ENCODE measurements around the gene ARHGAP24. TPM values are rescaled to one million over a fixed set of nuclear protein-coding genes. Genes with fewer than 3 reads are reported as not detected.

Gene ARHGAP24
- total RNA-seq, 1 experiment from 2014 or later: 2.1 TPM

DNA sequence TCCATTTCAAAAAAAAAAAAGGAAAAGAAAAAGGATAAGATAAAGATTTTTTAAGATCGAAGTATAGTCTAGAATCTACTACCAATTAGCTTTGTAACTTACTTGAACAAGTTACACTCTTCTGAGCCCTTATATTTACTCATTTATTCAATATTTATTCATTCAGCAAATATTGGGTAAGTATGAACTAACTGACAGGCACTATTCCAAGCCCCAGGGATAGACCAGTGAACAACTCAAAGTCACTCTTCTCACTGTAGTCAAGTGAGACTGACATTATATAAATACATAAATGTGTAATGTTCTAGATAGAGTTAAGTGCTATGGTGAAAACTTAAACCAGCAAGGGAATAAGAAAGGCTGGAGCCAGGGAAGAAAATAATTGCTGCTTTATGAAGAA is 131.6 kb downstream of the ARHGAP24 start:
- no peaks in the 10 kb centered on the region for H3K4me1 Mint-ChIP-seq
- ATAC-seq: no peak
- ChIA-PET CTCF (no interaction called here), POLR2A (no interaction called here)
- H3K4me3 Mint-ChIP-seq: no peak overlapping the region
- H3K27ac Mint-ChIP-seq: no peak overlapping the region
- H3K9me3 Mint-ChIP-seq: peaks cover 5% of the 10 kb centered on the region
- no peaks in the 10 kb centered on the region for H3K27me3 Mint-ChIP-seq (ENCODE audit: low read depth)
- TF ChIP-seq ZNF671 (CRISPR knock-in tag; IDR thresholded peaks at IDR 0.05) (no peak), HMGA2 (CRISPR knock-in tag; IDR thresholded peaks at IDR 0.05) (no peak), FOXK1 (CRISPR knock-in tag; IDR thresholded peaks at IDR 0.05) (no peak), NFYB (CRISPR knock-in tag; conservative IDR thresholded peaks at IDR 0.05; ENCODE audit: low read depth) (no peak), ZNF263 (CRISPR knock-in tag; IDR thresholded peaks at IDR 0.05; ENCODE audit: low read depth) (no peak), IRF2 (CRISPR knock-in tag; IDR thresholded peaks at IDR 0.05; ENCODE audit: borderline replicate concordance, low read depth) (no peak), USF2 (CRISPR knock-in tag; IDR thresholded peaks at IDR 0.05) (no peak), ESRRA (CRISPR knock-in tag; IDR thresholded peaks at IDR 0.05; ENCODE audit: borderline replicate concordance) (no peak), GABPB1 (CRISPR knock-in tag; IDR thresholded peaks at IDR 0.05) (no peak), MLX (CRISPR knock-in tag; IDR thresholded peaks at IDR 0.05) (no peak)
- TF ChIP-seq, protein P1, sequence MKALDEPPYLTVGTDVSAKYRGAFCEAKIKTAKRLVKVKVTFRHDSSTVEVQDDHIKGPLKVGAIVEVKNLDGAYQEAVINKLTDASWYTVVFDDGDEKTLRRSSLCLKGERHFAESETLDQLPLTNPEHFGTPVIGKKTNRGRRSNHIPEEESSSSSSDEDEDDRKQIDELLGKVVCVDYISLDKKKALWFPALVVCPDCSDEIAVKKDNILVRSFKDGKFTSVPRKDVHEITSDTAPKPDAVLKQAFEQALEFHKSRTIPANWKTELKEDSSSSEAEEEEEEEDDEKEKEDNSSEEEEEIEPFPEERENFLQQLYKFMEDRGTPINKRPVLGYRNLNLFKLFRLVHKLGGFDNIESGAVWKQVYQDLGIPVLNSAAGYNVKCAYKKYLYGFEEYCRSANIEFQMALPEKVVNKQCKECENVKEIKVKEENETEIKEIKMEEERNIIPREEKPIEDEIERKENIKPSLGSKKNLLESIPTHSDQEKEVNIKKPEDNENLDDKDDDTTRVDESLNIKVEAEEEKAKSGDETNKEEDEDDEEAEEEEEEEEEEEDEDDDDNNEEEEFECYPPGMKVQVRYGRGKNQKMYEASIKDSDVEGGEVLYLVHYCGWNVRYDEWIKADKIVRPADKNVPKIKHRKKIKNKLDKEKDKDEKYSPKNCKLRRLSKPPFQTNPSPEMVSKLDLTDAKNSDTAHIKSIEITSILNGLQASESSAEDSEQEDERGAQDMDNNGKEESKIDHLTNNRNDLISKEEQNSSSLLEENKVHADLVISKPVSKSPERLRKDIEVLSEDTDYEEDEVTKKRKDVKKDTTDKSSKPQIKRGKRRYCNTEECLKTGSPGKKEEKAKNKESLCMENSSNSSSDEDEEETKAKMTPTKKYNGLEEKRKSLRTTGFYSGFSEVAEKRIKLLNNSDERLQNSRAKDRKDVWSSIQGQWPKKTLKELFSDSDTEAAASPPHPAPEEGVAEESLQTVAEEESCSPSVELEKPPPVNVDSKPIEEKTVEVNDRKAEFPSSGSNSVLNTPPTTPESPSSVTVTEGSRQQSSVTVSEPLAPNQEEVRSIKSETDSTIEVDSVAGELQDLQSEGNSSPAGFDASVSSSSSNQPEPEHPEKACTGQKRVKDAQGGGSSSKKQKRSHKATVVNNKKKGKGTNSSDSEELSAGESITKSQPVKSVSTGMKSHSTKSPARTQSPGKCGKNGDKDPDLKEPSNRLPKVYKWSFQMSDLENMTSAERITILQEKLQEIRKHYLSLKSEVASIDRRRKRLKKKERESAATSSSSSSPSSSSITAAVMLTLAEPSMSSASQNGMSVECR (CRISPR knock-in tag; IDR thresholded peaks at IDR 0.05; ENCODE audit: borderline replicate concordance): no peak
- no peaks in the 10 kb centered on the region for H3K36me3 Mint-ChIP-seq
- no peak for DNase-seq (ENCODE audit: low spot score)

DNA sequence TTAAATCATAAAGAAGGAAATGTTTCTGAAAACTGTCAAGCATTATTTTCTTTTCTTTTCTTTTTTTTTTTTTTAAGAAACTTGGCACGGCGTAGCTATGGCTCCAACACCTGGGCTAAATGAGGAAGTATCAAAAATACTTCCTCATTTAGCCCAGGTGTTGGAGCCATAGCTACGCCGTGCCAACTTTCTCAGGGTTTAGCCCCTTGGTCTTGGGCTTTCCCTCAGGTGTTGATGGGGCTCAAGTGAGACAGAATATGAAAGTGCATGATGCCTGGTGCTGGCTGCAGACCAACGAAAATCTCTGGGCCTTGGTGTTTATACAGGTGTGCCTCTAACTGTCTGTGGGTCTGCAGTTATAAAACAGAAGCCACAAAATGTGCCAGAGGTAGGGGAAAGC is 132.7 kb downstream of the ARHGAP24 start:
- peaks cover 5% of the 10 kb centered on the region for H3K9me3 Mint-ChIP-seq
- ATAC-seq: no peak
- ChIA-PET CTCF (no interaction called here), POLR2A (no interaction called here)
- no peaks in the 10 kb centered on the region for H3K36me3 Mint-ChIP-seq
- H3K27ac Mint-ChIP-seq: no peak overlapping the region
- no peak for DNase-seq (ENCODE audit: low spot score)
- no peak overlapping the region for H3K4me3 Mint-ChIP-seq
- no peaks in the 10 kb centered on the region for H3K27me3 Mint-ChIP-seq (ENCODE audit: low read depth)
- no peaks in the 10 kb centered on the region for H3K4me1 Mint-ChIP-seq
- TF ChIP-seq, protein P2, sequence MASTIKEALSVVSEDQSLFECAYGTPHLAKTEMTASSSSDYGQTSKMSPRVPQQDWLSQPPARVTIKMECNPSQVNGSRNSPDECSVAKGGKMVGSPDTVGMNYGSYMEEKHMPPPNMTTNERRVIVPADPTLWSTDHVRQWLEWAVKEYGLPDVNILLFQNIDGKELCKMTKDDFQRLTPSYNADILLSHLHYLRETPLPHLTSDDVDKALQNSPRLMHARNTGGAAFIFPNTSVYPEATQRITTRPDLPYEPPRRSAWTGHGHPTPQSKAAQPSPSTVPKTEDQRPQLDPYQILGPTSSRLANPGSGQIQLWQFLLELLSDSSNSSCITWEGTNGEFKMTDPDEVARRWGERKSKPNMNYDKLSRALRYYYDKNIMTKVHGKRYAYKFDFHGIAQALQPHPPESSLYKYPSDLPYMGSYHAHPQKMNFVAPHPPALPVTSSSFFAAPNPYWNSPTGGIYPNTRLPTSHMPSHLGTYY (CRISPR knock-in tag; IDR thresholded peaks at IDR 0.05): no peak
- TF ChIP-seq SMAD4 (CRISPR knock-in tag; IDR thresholded peaks at IDR 0.05): no peak
- no peak for TF ChIP-seq KAT7 (CRISPR knock-in tag; IDR thresholded peaks at IDR 0.05; ENCODE audit: borderline replicate concordance)
- no peak for TF ChIP-seq NFATC4 (CRISPR knock-in tag; IDR thresholded peaks at IDR 0.05)
- TF ChIP-seq, protein P3, sequence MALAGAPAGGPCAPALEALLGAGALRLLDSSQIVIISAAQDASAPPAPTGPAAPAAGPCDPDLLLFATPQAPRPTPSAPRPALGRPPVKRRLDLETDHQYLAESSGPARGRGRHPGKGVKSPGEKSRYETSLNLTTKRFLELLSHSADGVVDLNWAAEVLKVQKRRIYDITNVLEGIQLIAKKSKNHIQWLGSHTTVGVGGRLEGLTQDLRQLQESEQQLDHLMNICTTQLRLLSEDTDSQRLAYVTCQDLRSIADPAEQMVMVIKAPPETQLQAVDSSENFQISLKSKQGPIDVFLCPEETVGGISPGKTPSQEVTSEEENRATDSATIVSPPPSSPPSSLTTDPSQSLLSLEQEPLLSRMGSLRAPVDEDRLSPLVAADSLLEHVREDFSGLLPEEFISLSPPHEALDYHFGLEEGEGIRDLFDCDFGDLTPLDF (CRISPR knock-in tag; IDR thresholded peaks at IDR 0.05): no peak
- TF ChIP-seq, protein P4, sequence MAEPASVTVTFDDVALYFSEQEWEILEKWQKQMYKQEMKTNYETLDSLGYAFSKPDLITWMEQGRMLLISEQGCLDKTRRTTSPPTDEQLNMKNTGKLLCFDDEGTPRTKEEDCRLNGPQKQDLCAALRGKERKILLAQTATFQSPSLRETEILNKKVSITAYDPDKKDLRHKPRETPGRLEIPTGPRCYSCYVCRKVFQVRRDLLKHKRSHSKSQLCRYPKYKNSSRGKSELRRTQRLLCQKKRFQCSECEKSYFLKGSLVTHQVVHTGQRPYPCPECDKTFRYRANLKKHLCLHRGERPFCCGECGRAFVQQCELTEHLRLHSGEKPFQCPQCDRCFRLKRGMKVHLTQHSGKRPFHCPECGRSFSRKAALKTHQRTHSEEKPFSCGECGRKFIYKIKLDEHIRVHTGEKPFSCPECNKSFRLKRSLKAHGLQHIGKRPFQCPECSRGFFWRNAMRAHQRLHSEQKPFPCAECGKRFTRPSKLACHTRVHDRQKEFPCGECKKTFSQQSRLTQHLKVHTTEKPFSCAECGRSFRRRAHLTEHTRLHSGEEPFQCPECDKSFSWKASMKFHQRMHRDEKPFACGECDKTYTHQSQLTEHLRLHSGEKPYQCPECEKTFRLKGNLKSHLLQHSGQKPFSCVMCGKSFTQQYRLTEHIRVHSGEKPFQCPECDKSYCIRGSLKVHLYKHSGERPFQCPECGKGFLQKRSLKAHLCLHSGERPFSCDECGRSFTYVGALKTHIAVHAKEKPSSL (CRISPR knock-in tag; conservative IDR thresholded peaks at IDR 0.05): no peak
- no peak for TF ChIP-seq NR3C1 (CRISPR knock-in tag; conservative IDR thresholded peaks at IDR 0.05; ENCODE audit: low read depth)
- no peak for TF ChIP-seq CREB1 (CRISPR knock-in tag; IDR thresholded peaks at IDR 0.05)
- no peak for TF ChIP-seq ESRRA (CRISPR knock-in tag; IDR thresholded peaks at IDR 0.05; ENCODE audit: borderline replicate concordance)
- TF ChIP-seq STAT6 (CRISPR knock-in tag; conservative IDR thresholded peaks at IDR 0.05; ENCODE audit: low read depth): no peak
- TF ChIP-seq SOX15 (CRISPR knock-in tag; IDR thresholded peaks at IDR 0.05): no peak
- no peak for TF ChIP-seq TEAD1 (CRISPR knock-in tag; IDR thresholded peaks at IDR 0.05)
- TF ChIP-seq GABPB1 (CRISPR knock-in tag; IDR thresholded peaks at IDR 0.05): no peak
